ENCODE measurements around the gene MMP24.

Gene MMP24

DNA sequence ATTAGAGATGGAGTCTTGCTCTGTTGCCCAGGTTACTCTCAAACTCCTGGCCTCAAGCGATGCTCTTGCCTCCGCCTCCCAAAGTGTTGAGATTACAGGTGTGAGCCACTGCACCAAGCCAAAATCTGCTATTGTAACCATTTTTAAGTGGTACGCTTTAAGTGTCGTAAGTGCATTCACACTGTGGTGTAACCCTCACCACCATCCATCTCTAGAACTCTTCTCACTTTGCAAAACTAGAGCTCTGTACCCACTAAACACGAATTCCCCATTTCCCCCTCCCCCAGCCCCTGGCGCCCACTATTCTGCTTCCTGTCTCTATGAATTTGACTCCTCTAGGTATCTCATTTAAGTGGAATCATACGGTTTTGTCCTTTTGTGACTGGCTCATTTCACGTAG is 68.6 kb downstream of the MMP24 start:
- no peak for DNase-seq

DNA sequence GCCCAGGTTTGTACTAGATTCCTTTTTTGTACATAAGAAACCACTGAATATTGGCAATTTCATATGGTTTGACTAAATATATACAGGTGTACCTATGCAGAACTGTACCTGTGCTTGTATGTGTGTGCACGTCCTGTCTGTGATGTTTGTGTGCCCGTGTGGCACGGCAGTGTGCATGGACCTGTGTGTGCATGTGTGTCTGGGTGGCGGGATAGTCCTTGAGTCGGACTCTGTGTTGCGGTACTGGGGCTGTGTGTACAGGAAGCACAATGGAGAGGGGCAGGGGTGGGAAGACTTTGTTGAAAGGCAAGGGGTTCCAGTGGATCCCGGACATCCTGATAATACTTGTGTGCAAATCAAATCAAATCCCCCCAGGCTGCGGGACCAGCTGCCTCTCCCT is 69.2 kb downstream of the MMP24 start:
- DNase-seq: no peak

DNA sequence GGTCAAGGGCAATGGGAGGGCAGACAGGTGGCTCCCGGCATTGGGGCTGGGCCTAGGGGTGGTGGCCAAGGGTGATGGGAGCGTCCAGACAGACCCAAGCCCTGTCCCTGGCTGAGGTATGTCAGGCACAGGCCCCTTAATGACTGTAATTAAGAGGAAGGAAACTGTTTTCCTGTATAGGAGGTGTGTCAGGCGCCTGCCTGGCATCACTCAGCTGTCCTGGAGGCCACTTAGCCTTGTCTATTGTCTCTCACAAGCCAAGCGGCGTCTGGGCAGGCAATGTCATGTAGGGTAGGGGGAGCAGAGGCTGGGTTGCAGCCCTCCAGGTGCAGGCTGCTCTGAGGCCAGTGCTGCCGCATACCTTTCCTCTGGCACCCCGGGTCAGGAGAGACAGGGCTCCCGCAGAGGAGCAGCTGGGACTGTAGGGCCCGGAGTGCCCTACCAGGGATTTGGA is 69.6 kb downstream of the MMP24 start:
- DNase-seq: peak; percentile 4

DNA sequence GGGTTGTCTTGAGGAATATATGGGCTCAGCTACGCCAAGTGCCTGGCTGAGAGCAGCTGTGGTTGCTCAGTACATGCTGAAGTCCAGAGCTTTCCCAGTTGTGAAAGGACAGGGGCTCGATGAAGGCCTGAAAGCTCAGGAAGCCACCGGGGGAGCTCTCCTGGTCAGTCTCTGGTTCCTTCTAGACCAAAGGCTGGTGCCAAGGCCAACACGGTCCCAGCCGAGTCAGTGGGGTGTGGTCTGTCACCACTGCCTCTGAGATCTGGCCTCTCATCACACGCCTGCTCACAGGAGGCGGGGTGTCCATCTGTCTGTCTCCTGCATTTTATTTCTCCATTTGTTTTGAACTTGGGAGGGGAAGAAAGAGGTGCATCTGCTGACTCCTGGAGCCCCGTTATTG is 70.7 kb downstream of the MMP24 start:
- no peak for DNase-seq

DNA sequence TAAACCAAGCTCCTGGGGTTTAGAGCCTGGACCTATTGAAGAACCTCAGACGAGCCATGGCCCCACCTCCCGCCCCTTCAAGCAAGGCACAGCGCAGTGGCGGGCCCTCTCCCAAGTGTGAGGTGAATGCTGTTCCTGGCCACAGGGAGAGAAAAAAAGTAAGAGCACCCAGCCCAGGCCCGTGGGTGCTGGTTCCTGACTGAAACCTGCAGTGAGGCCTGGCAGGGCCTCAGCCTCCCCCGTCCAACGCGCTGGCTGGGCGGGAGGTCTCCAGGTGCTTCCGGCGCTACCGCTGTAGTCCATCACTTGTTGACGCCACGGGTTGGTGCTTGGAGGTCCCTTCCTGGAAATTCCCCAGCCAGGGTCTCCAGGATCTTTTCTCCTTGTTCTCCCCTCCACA is 71.2 kb downstream of the MMP24 start:
- no peak for DNase-seq

DNA sequence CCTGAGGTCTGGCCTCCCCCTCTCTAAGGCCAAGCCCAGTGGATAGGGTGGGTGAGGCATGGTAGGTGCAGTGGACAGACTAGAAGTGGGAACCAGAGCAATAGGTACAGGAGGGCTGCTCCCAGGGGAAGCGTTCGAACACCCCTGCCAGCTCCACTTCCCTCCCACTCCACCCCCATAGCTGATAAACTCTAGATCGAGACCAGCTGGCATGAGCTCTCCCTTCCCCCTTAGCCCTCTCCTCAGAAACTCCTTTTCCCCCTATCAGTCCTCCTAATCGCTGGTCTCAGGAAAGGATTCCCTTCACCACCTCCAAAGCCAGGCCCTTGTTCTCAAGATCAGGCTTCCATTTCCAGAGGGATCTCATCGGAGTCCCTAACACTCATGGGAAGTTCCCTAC is 71.8 kb downstream of the MMP24 start:
- no peak for DNase-seq

DNA sequence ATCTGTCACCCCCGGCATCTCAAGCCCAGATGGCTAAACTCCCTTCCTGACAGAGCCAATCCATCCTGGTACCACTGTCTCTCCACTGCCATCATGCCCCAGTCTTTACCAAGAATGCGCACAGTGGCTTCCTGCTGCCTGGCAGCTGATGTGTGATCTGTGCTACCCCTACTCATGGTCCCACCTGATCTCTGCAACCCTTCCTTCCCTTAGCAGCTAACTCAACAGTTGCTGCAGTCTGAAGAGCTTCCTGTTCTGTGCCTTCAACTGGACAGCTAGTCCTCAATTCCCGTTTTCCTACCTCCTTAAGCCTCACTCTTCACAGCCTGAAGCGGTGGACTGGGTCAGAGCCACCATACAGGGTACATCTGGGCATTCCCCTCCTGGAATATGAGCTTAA is 73.3 kb downstream of the MMP24 start:
- no peak for DNase-seq

DNA sequence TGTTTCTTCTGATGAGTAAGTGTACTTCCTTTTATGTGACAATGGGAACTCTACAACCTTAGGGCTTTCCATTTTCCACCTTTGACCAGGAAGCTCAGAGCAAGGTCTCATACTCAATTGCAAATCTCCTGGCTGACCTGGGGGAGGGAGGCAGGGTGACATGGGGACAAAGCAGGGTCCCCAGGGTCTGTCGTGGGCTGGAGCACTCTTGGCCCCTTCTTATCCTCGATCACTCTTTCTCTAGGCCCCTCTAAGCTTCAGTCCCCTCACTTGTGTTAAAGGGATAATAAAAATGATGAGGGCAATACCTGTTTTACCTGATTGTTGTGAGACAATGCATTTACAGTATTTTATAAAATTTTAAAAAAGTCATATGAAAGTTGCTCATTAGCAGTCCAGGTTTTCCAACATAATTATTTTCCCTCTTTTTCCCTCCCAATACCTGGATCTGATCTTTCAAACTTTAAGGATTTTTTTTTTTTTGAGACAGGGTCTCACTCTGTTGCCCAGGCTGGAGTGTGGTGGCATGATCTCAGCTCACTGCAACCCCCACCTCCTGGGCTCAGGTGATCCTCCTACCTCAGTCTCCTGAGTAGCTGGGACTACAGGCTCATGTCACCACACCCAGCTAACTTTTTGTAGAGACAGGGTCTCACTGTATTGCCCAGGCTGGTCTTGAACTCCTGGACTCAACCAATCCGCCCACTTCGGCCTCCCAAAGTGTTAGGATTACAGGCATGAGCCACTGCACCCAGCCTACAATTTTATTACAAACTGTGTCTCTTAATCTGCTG is 74.2 kb downstream of the MMP24 start:
- DNase-seq: no peak

DNA sequence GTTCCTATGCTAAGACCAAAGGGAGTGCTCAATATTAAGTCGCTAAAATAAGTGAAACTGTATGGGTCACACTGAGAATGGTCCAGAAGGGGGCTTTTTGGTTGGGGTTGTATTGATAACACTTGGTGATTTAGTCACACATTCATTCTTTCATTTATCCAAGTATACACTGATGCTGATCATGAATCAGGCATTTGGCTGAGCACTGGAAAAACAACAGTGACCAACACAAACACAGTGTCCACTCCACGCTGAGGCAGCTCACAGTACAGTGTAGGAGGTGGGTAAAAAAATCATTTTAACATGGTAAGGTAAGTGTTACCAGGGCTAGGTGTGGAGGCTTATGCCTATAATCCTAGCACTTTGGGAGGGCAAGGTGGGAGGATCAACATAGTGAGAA is 74.9 kb downstream of the MMP24 start:
- no peak for DNase-seq

DNA sequence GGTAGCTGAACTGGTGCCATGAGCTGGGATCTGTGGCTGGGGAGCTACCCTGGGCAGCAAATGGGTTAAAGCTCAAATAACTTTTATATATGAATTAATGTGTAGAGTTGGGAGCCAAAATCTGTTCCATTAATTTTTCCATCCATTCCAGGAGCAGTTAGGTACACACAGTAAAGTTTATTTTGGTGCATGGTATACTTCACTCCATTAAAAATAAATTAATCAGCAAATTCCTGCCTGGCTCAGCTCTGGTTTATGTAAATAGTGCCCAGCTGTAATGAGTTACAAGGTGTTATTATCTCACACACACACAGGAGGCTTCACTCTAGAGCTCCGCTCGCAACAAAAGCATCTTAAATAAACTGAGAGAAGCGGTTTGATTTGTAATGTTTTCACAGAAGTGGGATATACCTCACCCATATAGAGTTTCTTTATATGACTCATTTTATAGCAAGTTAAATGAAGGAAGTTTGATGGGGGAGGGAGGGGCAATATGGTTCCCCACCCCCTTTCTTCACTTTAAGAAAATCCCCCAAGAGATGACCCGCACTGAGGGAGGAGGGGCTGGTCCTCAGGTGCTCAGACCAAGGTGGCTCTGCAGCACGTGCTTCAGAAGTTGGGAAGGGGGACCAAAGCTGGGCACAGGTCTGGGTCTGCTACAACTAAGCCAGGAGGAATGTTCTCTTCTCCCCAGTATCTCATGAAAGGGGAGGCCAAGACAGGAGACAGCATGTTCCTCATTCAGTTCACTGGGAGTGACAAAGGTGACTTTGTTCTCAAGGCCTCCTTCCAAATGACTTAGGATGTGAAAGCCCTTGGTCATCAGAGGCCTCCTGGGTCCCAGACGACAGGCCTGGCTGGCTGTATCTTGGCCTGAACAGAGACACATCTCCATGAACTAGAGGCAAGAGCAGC is 76.2 kb downstream of the MMP24 start:
- peak; percentile 59 for DNase-seq

DNA sequence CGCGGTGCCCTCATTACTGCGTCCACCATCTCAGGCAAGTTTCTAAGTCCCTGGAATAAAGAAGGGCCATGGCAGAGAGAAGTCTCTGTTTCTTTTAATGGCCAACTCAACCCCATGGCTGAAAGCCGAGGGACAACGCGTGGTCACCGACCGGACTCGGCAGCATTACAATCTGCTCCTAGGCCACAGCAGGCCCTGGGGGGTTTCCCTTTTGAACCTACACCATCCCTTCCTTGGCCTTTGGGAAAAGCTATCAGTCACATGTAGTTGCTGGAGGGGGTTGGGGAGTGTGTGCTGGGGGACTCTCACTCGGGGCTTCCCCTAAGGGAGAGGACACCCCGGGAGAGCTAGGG is 76.9 kb downstream of the MMP24 start:
- no peak for DNase-seq

DNA sequence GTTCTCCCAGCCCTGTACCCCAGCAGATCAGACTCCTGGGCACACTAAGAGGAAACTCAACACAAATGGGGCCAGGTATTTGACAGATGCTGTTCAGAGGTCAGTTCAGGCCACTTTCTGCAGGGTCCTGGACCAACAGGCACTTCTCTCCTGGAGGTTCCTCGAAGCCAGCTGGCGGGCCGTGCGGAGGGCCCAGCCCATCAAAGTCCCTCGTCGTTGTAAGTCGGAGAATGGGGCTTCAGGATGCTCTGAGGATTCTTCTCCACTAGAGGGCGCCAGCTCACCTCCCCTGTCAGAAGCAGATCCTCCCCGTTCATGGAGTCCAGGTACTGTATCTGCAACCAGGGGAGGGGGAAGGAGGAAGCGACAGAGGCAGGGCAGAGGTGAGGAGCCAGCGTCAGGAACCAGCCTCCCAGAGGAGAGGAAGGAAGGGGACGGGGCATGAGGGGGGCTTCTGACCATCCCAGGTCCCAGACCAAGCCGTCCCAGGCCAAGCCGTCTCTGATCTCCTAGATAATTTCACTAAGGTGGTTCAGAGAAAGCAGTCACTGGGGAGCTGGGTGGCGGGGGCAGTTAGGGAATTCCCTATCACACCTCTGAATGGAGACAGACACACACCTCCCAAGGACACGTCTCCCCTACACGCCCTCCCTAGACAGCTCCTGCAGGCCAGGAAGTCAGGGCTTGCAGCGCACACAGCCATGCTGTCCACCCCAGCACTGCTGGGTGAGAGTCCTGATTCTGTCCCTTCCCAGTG is 77.4 kb downstream of the MMP24 start:
- peak; percentile 81 for DNase-seq

DNA sequence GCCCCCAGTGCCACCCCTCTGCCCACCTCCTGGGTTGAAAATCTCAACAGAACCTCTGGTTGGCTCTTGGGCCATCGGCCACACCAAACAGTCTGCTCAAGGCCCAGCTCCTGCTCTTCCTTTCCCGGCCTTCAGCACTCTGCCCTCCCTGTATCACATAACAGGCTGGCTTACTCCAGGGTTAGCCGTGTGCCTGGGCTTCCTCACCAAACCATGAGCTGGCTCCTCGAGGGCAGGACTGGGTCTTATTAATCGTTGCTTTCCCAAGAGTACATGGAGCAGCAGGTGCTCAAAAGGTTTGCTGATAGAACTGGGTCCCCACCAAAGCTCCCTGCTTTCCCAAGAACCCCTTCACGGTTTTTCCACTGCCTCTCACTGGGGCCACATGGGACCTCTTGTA is 78.5 kb downstream of the MMP24 start:
- DNase-seq: no peak

DNA sequence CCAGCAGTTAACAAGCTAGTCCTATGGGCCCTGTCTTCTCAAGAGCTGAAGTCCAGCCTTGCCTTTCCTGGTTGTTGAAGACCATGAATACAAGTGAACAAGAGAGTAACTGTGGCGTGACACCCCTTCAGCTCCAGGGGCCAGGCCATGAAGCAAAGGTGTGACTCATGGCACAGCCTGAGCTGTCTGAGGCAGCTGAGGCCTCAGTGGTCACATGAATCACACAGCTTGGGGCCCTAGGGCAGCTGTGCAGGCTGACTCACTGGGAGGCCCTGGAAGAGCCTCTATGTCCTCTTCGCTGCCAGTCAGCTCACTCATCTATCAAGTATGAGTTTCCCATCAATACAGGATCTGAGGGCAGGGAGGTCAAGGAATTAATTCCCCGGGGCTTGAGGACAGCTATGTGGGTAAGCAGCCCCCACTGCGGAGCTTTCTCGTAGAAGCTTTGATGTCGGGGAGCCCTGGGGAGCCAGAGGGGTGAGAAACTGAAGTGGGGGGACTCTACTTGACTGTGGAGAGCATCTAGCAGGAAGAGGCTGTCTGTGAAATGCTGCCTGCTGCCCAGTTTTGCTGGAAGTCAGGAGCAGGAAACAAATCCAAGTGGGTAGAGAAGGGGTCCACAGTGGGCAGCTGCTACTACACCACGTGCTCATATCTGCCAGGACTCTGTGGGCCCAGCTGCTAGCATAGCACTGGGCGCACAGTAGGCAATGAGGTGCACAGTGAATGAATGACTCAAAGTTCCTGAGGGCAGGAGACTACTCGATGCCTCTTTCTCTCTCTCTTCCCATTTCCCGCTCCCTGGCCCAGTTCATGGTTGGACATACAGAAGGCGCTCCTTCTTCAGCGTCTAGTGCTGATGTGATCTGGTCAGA is 79.4 kb downstream of the MMP24 start:
- no peak for DNase-seq

DNA sequence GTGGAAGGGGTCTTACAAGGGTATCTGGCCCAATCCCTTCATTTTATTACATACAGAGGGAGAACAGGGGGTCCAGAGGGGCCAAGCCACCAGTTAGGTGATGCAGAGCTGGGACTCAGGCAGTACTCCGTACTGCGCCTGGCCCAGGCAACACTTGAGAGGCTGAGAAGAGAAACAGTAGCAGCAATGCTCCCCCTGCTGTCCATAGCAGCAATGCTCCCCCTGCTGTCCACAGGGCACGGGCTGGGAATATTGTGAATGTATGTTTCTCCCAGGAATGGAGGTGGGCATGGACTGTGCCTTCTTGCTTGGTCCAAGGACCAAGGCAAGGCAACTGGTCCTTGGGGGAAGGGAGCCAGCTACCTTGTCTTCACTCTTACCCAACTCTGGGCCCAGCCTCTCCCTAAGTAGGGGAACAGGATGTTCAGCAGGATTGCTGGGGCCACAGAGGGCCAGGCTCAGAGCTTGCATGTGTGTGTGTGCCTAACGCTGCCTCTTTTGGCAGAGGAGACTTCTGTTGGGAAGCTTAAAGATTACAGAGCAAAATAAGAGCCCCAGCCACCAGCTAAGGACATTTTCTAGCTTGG is 80.5 kb downstream of the MMP24 start:
- DNase-seq: peak; percentile 28

DNA sequence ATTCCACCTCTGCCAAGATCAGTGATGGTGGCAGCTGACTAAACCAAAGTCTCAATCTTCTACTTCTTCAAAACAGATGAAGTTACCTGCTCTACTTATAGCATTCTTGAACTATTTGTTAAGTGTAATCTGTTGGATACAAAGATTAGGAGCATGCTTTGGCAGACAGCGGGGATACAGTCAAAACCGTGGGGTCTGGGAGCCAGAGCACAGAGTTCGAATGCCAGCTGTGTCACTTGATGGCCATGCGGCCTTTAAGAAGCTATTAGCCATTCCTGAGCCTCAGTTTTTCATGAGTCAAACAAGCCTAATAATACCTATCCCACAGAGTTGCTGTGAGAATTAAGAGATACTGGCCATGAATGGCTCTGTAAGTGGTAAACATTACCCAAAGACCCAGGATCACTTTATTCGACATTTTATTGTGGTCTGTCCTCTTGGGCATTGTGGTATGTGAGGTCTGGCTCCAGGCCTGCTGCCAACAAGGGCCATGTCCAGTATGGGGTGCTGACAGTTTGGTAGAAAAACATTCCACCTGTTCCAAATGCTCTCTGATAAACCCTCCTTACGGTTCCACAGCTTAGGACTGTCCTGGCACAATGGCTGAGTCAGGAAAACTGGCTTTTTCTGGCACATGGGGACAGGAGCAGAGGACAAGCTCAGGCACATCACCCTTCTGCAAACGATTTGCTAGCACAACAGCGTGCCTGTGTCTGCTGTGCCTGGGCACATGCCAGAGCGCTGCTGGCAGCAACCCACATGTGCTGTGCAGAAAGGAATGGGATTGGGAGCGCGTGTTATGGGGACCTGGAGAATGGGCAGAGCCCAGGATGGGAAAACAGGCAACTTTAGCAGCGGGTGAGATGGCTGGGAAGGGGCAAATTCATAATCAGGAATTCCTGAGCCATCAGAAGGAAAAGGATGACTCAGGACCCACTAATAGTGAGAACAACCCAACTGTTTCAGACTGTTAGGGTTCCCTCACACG is 81.5 kb downstream of the MMP24 start:
- no peak for DNase-seq

DNA sequence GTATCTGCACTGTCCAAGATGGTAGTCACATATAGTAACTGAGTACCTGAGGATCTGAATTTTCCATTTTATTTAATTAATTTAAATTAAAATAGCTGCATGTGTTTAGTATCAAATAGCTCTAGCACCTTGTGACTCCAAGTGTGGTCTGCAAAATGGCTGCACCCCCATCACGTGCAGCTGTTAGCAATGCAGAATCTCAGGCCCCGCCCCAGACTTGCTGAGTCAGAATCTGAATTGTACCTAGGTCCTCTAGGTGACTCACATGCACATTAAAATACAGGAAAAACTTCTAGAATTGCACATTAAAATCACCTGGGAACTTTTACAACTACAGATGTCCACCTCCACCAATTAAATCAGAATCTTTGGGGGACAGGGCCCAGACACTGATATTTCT is 84.9 kb downstream of the MMP24 start:
- no peak for DNase-seq

DNA sequence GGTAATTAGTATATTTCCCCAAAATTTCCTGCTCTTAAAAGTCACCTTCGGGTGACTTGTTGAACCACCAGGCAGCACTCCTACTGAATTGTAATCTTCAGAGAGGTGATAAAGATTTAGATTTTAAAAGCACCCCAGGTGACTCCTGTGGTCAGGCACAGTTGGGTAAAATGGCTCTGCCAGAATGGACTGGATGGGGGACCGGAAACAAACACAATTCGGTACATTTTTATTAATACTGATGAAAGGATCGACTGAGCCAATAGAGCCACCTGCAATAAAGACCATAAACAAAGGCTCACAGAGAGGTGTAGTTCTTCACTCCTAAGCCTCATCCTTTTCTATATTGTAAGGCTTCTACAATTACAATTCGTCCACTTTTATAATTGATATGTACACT is 85.3 kb downstream of the MMP24 start:
- DNase-seq: no peak

DNA sequence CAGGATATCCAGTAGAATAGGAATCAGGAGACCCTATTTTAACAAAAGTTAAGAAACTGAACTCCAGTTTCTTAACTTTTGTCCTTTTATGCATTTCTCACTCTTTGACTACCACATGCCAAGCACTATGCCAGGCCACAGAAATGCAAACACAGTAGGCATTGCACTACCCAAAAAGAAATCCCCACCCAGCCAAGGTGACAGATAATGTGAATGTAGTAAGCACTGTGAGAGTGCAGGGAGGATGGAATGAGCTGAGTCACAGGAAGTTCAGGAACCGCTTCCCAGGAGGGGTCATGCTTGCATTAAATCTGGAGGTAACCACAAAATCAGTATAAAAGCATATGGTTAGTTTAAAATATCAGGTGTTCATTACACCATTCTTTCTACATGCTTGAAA is 85.8 kb downstream of the MMP24 start:
- DNase-seq: no peak

DNA sequence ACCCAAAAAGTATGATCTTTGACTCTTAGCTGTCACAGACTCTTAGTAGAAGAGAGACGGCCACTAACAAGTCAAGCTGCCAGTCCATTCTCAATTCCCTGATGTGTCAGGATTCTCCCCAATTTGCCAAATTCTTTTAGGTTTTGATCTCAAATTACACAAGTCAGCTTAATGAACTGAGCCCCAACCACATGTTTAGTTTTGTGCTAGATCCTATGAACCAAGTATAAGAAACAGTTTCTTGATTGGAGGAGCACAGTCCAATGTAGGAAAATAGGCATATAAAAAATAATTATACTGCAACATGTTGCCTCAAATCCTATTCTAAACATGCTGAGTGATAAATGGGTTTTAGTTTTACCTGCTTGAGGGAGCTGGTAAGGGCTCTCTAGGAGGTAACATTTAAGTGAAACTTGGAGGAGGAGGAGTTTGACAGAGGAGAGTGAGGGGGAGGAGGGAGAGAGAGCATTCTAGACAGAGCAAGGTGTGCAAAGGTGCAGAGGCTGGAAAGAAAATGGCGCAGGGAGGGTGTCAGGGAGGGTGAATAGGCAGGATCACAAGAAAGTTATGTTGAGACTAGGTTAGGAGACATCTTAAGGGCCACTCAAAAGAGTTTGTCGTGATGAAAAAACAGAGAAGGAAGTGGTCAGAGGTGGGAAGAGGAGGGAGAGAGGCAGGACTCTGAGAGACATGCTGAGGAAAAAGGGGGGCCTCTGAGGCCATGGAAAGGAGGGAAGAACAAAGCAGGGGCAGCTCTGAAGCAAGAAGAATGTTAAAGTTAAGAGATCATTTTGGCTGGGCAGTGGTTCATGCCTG is 88.5 kb downstream of the MMP24 start:
- no peak for DNase-seq

Measured in COR-L47 (cell line).